Measurements from ENCODE around the gene GLI3.

GLI3 gene

DNA sequence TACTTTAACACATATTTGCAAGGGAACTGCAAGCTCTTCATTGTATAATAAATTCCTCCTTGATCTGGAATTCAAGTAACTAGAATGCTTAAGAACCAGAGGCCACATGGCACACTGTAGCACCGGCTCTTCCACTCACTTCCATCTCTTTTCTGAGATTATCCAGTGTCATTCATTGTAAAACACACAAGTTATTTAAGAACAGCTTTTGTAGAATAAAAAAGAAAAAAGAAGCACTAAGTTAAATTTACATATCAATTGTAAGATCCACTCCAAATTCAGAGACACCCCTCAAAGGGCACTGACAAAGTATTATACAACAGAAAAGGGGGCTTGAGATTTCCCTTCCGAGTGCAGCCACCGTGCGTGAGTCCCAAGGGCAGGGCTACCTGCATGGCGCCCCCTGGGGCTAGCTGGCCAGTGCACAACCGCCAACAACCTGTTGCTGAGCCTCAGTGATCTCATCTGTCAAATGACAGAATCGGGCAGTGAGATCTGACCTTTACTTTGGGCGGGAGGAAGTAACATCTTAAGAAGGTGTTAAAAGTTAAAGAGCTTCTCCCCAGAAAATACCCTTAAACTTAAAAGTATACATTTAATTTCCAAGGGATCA, 12.5 kb downstream of the GLI3 start:
- H3K4me3 ChIP-seq (ENCODE audit: low read length) = no peak overlapping the region
- TF ChIP-seq, protein P1, sequence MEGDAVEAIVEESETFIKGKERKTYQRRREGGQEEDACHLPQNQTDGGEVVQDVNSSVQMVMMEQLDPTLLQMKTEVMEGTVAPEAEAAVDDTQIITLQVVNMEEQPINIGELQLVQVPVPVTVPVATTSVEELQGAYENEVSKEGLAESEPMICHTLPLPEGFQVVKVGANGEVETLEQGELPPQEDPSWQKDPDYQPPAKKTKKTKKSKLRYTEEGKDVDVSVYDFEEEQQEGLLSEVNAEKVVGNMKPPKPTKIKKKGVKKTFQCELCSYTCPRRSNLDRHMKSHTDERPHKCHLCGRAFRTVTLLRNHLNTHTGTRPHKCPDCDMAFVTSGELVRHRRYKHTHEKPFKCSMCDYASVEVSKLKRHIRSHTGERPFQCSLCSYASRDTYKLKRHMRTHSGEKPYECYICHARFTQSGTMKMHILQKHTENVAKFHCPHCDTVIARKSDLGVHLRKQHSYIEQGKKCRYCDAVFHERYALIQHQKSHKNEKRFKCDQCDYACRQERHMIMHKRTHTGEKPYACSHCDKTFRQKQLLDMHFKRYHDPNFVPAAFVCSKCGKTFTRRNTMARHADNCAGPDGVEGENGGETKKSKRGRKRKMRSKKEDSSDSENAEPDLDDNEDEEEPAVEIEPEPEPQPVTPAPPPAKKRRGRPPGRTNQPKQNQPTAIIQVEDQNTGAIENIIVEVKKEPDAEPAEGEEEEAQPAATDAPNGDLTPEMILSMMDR (conservative IDR thresholded peaks at IDR 0.05; ENCODE audit: low read depth, low read length) = peak; percentile 21
- DNase-seq (ENCODE audit: low read depth) = no peak

DNA sequence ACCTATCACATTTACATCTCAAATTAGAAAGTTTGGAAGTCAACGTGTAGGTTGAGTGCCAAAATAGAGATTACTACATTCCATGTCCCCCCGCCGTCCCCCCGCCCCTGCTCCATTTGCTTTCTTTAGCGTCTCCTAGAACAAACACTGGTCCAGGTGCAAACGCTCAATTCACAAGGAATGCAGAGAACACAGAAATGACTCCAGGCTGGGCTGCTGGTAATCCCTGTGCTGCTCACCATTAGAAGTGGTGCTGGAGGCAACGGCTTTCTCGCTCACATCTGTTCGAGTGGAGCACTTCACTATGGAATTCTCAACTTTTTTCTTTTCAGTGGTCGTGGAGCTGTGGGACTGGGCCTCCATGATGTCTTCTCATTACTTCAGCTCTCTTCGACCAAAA, 14.1 kb downstream of the GLI3 start:
- no peak overlapping the region for H3K4me3 ChIP-seq (ENCODE audit: low read length)
- TF ChIP-seq, protein P1 (conservative IDR thresholded peaks at IDR 0.05; ENCODE audit: low read depth, low read length) = no peak
- DNase-seq (ENCODE audit: low read depth) = no peak

DNA sequence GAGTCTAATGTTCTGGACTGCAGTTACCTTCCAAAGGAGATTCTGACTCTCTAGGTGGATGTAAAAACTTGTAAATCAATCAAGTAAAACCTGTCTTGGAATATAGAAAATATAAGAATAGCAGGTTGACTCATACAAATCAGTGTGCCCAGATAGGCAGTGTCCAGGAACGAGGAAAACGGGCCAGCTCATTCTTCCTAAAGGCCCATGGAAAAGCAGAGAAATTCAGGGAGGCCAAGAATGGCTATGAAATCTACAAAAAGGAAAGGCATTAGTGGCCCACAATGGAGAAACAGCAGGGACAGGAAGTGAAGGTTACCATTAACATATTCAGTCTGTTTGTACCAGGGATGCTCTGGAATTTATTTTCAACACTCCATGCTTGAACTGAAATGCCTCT, 14.9 kb downstream of the GLI3 start:
- TF ChIP-seq, protein P1 (conservative IDR thresholded peaks at IDR 0.05; ENCODE audit: low read depth, low read length) = no peak
- DNase-seq (ENCODE audit: low read depth) = no peak
- no peak overlapping the region for H3K4me3 ChIP-seq (ENCODE audit: low read length)

DNA sequence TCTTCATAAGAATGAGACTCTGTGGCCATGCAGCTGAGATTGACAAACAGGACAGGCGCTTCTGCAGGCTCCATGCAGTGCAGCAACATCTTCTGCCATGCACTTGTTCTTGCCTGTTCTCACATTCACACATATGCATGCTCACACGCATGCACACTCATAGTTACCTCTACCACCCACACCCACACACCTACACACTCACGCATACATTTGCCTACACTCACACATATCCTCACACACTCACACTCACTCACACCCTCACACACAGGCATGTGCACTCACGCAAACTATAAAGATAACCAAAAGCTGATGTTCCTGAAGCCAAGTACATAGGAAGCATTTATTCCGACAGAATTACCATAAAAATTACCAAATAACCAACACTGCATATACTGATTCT, 15.7 kb downstream of the GLI3 start:
- DNase-seq (ENCODE audit: low read depth) = no peak
- H3K4me3 ChIP-seq (ENCODE audit: low read length) = no peak overlapping the region
- TF ChIP-seq, protein P1 (conservative IDR thresholded peaks at IDR 0.05; ENCODE audit: low read depth, low read length) = no peak

DNA sequence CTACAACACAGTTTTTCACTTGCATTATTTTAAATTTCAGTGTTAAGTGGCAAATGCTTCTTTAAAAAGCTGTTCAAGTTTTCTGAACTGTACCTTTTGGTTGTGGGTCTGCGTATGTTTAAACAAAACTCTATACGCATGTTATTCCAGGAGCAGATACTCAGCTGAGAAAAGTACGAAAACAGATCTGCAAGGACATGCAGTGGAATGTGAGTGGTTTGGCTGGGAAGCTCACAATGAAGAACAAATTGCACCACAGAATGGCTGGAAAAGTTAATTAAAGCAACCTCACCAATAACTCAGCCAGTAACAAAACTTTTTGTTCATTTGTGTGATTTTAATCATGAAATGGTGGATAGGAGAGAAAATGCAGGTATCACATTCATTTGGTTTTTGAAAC, 17.6 kb downstream of the GLI3 start:
- TF ChIP-seq, protein P1 (conservative IDR thresholded peaks at IDR 0.05; ENCODE audit: low read depth, low read length) = no peak
- no peak for DNase-seq (ENCODE audit: low read depth)
- H3K4me3 ChIP-seq (ENCODE audit: low read length) = no peak overlapping the region

DNA sequence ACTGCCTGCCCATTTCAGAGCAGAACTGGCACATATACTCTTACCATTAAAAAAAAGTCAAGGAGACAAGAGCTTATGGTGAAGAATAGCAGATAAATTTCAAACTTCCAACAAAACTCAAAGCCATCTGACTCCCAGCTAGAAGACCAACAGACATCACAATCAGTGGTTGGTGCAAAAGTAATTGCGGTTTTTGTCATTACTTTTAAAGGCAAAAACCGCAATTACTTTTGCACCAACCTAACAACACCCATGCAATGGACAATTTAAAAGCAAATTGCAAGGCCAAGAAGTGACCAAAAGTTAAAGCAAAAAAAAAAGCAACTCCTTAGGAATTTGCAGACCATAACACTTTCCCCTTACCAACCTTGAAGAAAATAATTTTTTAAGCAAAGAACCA, 18.8 kb downstream of the GLI3 start:
- TF ChIP-seq, protein P1 (conservative IDR thresholded peaks at IDR 0.05; ENCODE audit: low read depth, low read length) = no peak
- no peak overlapping the region for H3K4me3 ChIP-seq (ENCODE audit: low read length)
- DNase-seq (ENCODE audit: low read depth) = no peak

DNA sequence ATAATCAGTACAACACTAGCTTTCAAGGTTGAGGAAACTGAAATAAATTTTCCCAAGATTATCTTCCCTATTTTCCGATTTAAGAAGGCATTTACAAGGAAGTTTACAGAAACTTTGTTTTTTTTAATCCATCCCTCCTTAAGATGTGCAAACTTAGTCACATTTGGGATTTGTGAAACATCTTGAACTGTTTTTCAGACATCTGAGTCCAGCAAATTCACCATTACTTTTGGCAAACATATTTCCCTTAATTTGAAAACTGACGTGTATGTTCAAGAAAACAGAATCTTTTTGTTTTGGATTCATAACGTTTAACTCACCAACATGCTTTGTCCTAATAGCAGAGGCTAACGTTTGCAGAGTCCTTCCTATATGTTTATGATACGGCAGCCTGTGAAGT, 19.5 kb downstream of the GLI3 start:
- no peak for DNase-seq (ENCODE audit: low read depth)
- TF ChIP-seq, protein P1 (conservative IDR thresholded peaks at IDR 0.05; ENCODE audit: low read depth, low read length) = no peak
- no peak overlapping the region for H3K4me3 ChIP-seq (ENCODE audit: low read length)
